BLaER1 treated with 17β-estradiol and CSF1 and Interleukin-3, amounts not matched to agents 10 nM and 100 nM (cell line): ENCODE data around the gene PPP1R12B.
"Not testable (repeated sequence)": the region's sequence is repeated elsewhere in the genome, so short reads cannot be mapped to it uniquely, and the experiment has no call there.

Experiments used
- H3K27ac ChIP-seq, 11 experiments: shearing (Covaris generic); formaldehyde crosslinking; 2 replicates each; pipeline ENCODE4 v1.8.1; 2022
- H3K27me3 ChIP-seq, 11 experiments: shearing (Covaris generic); formaldehyde crosslinking; 2 replicates each; pipeline ENCODE4 v1.8.1; 2022
- H3K36me3 ChIP-seq, 11 experiments: shearing (Covaris generic); formaldehyde crosslinking; 2 replicates each; pipeline ENCODE4 v1.8.1; 2022
- H3K4me1 ChIP-seq, 10 experiments: shearing (Covaris generic); formaldehyde crosslinking; 2 replicates each; pipeline ENCODE4 v1.8.1; 2022
- H3K4me2 ChIP-seq, 11 experiments: shearing (Covaris generic); formaldehyde crosslinking; 2 replicates each; pipeline ENCODE4 v1.8.1; 2022
- H3K4me3 ChIP-seq, 10 experiments: shearing (Covaris generic); formaldehyde crosslinking; 2 replicates each; pipeline ENCODE4 v1.8.1; 2022
- H3K9ac ChIP-seq, 11 experiments: shearing (Covaris generic); formaldehyde crosslinking; 2 replicates each; pipeline ENCODE4 v1.8.1; 2022
- H3K9me3 ChIP-seq, 11 experiments: shearing (Covaris generic); formaldehyde crosslinking; replicated peaks in 1 of 11; 2 replicates each; pipeline ENCODE4 v1.8.1; 2022
- H4K20me1 ChIP-seq, 11 experiments: shearing (Covaris generic); formaldehyde crosslinking; 2 replicates each; pipeline ENCODE4 v1.8.1; 2022
- Cebpa-rat ChIP-seq, 11 experiments: shearing (Covaris generic); IDR thresholded peaks; 2 replicates each; pipeline ENCODE4 v1.8.1; 2022

PPP1R12B gene

DNA sequence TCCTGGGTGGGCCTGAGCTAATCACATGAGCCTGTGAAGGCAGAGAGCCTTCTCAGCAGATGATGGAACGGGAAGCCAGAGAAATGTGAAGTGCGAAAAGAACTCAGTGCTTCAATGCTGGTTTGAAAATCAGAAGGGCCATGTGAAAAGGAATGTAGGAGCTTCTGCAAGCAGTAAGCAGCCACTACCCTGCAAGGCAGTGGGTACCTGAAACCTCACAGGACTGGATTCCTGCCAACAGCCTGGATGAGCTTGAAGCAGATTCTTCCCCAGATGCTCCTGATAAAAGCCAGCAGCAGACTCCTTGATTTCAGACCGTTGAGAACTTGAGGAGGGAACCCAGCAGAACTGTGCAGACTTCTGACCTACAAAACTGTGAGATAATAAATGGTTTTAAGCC is 203.2 kb downstream of the PPP1R12B start:
- no peaks in the 10 kb centered on the region for H3K36me3 ChIP-seq
- H3K4me1 ChIP-seq, result peaks cover 10 to 28% (median 19%) of the 10 kb centered on the region in 10 experiments
- H3K4me2 ChIP-seq, result no peak overlapping the region
- no peak for TF ChIP-seq Cebpa-rat (IDR thresholded peaks at IDR 0.05)
- no peak overlapping the region for H3K9ac ChIP-seq
- H4K20me1 ChIP-seq, result no peaks in the 10 kb centered on the region
- no peak overlapping the region for H3K27ac ChIP-seq
- no peaks in the 10 kb centered on the region for H3K27me3 ChIP-seq
- H3K9me3 ChIP-seq, result no peaks in the 10 kb centered on the region
- no peak overlapping the region for H3K4me3 ChIP-seq

DNA sequence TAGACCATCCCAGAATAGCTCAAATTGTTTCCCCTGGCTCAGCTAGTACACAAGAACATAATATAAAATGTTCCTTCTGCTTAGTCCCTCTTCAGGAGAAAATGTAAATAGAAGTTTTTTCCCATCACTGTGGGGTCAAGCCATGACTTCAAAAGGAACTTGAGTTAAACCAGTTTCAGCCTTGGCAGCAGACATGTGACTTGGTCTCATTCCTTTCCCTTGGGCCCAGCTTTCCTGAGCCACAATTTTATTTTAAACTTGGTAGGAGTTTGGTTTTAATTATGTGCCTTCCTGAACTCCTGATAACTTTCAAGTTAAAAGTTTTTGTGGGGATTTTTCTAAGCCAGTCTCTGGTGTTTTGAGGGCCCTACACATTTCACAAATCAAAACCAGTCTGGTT is 204.1 kb downstream of the PPP1R12B start:
- Histone ChIP-seq H3K4me2 (peak overlapping the region in 8 of 11 experiments; percentile 20 to 78 (median 44); a peak in 11 of 22 replicates), H3K4me1 (peaks cover 9 to 28% (median 19%) of the 10 kb centered on the region in 10 experiments)
- not testable (repeated sequence) for H3K9me3 ChIP-seq, H3K27me3 ChIP-seq, H3K9ac ChIP-seq, H3K36me3 ChIP-seq, H3K4me3 ChIP-seq, H3K27ac ChIP-seq, H4K20me1 ChIP-seq

DNA sequence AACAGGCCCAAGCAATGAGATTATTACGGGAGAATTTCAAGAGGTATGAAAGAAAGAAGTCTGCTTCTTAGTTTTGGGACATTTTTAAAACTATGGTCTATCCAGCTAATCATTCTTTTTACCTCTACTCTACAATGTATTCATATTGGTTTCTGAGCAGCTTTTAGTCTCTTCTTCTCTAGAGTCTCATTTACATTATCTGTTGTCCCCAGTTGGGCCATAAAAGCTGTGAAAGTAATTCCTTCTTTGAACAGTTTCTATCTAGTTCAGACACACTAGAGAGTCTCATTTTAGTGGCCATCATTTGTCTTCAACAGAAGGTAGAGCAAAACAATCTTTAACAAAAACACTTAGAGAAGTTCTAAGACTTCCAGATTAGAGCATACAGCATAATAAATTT is 204.6 kb downstream of the PPP1R12B start:
- not testable (repeated sequence) for H3K4me3 ChIP-seq, H3K36me3 ChIP-seq, H3K9ac ChIP-seq, H4K20me1 ChIP-seq, H3K27ac ChIP-seq, H3K9me3 ChIP-seq, H3K27me3 ChIP-seq
- peak overlapping the region in 10 of 11 experiments; percentile 24 to 78 (median 52); a peak in 14 of 22 replicates for H3K4me2 ChIP-seq
- H3K4me1 ChIP-seq, result peaks cover 9 to 28% (median 19%) of the 10 kb centered on the region in 10 experiments

DNA sequence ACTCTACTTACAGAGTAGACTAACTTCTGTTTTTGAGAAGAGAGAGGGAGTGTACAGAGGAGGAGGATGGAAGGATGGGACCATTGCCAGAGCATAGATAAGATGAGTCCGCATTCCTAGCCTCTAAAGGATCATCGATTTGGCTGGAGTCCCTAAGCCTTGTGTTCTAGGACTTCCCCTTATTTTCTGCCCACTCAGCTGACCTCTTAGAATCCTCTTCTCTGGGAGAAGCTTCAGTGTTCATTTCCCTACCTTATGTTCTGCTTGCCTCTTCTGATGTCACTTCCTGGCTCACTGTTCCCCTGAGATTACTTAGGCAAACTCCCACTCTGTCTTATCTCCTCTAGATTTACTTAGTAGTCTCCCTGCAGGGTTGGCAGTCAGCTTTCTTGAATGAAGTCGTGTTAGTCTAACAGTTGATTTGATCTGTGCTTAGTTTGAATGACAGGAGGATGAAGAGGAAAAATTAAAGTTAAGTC is 205.1 kb downstream of the PPP1R12B start:
- no peaks in the 10 kb centered on the region for H3K36me3 ChIP-seq
- H3K9me3 ChIP-seq, result no peaks in the 10 kb centered on the region
- no peaks in the 10 kb centered on the region for H4K20me1 ChIP-seq
- no peak for TF ChIP-seq Cebpa-rat (IDR thresholded peaks at IDR 0.05)
- peak overlapping the region; percentile 36 to 78 (median 52) for H3K4me2 ChIP-seq
- H3K4me3 ChIP-seq, result no peak overlapping the region
- H3K9ac ChIP-seq, result no peak overlapping the region
- H3K27ac ChIP-seq, result no peak overlapping the region
- no peaks in the 10 kb centered on the region for H3K27me3 ChIP-seq
- peaks cover 9 to 28% (median 19%) of the 10 kb centered on the region in 10 experiments for H3K4me1 ChIP-seq

- H3K27me3 ChIP-seq, H3K27ac ChIP-seq: not testable (repeated sequence)
- peaks cover 9 to 28% (median 19%) of the 10 kb centered on the region in 10 experiments for H3K4me1 ChIP-seq
Measured at GRCh38 chr1:202554619-202555018, 206.1 kb downstream of the PPP1R12B start.

GRCh38 chr1:202556037-202556436 is 207.5 kb downstream of the PPP1R12B start:
- not testable (repeated sequence) for H3K4me3 ChIP-seq, H3K9me3 ChIP-seq, H4K20me1 ChIP-seq, H3K27me3 ChIP-seq, H3K36me3 ChIP-seq, H3K9ac ChIP-seq, H3K4me2 ChIP-seq, H3K27ac ChIP-seq
- H3K4me1 ChIP-seq, result peaks cover 9 to 28% (median 19%) of the 10 kb centered on the region in 10 experiments

More at GRCh38 chr1:202554619-202555018, 206.1 kb downstream of the PPP1R12B start:
- not testable (repeated sequence) for H3K9me3 ChIP-seq, H3K36me3 ChIP-seq, H3K9ac ChIP-seq, H4K20me1 ChIP-seq, H3K4me3 ChIP-seq, H3K4me2 ChIP-seq

GRCh38 chr1:202557662-202558061 is 209.2 kb downstream of the PPP1R12B start:
- not testable (repeated sequence) for H3K36me3 ChIP-seq, H4K20me1 ChIP-seq, H3K9me3 ChIP-seq, H3K27me3 ChIP-seq, H3K4me3 ChIP-seq, H3K27ac ChIP-seq, H3K9ac ChIP-seq, H3K4me2 ChIP-seq
- peaks cover 9 to 17% (median 14%) of the 10 kb centered on the region in 10 experiments for H3K4me1 ChIP-seq

DNA sequence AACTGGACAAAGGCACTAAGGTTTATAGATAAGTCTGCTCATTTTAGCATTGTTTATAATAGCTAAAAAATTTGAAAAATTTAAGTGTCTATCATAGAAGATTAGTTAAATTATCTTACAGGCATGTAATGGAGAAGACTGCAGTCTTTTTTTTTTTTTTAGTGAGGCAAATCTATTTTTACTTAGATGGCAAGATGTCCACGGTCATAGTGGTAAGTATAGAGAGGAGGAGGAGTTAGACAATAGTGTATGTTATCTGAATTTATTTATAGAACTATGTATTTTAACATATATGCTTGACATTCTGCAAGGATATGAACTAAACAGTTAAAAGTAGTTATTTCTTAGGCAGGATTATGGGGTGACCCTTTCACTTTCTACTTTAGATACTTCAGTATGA is 212.7 kb downstream of the PPP1R12B start:
- Histone ChIP-seq H3K27ac (no peak overlapping the region), H3K9ac (no peak overlapping the region), H3K36me3 (peaks cover 0 to 30% (median 6%) of the 10 kb centered on the region in 11 experiments; a peak in 7 of 22 replicates), H3K4me2 (no peak overlapping the region), H4K20me1 (no peaks in the 10 kb centered on the region), H3K4me1 (peaks cover 0 to 14% (median 12%) of the 10 kb centered on the region in 10 experiments; a peak in 14 of 20 replicates), H3K4me3 (no peak overlapping the region), H3K27me3 (peaks cover 0 to 10% (median 0%) of the 10 kb centered on the region in 11 experiments; a peak in 2 of 22 replicates), H3K9me3 (no peaks in the 10 kb centered on the region)
- TF ChIP-seq Cebpa-rat (IDR thresholded peaks at IDR 0.05), result no peak

- no peaks in the 10 kb centered on the region for H4K20me1 ChIP-seq
- no peak overlapping the region for H3K27ac ChIP-seq
- peaks cover 0 to 14% (median 0%) of the 10 kb centered on the region in 11 experiments; a peak in 2 of 22 replicates for H3K27me3 ChIP-seq
- no peak overlapping the region for H3K9ac ChIP-seq
- TF ChIP-seq Cebpa-rat (IDR thresholded peaks at IDR 0.05), result no peak
- H3K4me1 ChIP-seq, result peaks cover 0 to 15% (median 13%) of the 10 kb centered on the region in 10 experiments; a peak in 14 of 20 replicates
- H3K36me3 ChIP-seq, result peaks cover 0 to 30% (median 6%) of the 10 kb centered on the region in 11 experiments; a peak in 7 of 22 replicates
- no peak overlapping the region for H3K4me2 ChIP-seq
- H3K4me3 ChIP-seq, result no peak overlapping the region
- H3K9me3 ChIP-seq, result no peaks in the 10 kb centered on the region
Measured at GRCh38 chr1:202561726-202562443, 213.4 kb downstream of the PPP1R12B start.
